GM12801 (cell line): ENCODE results near the gene ERN1.

Source experiments
- CTCF ChIP-seq: IDR thresholded peaks from one replicate; pipeline ENCODE4 v1.5.1; 2011; ENCODE audit warnings: control low read depth; ENCODE audit not compliant: insufficient read length; ENCODE audit errors: extremely low read depth

Gene ERN1

GRCh38 chr17:64055183-64056142 lies 74.5 kb downstream of the ERN1 start:
- no peak for TF ChIP-seq CTCF

GRCh38 chr17:64054304-64054703 lies 75.6 kb downstream of the ERN1 start:
- no peak for TF ChIP-seq CTCF

GRCh38 chr17:64053101-64053500 lies 76.8 kb downstream of the ERN1 start:
- TF ChIP-seq CTCF, result no peak

GRCh38 chr17:64051153-64051552 lies 78.8 kb downstream of the ERN1 start:
- no peak for TF ChIP-seq CTCF

- no peak for TF ChIP-seq CTCF
These were observed 81.1 kb downstream of the ERN1 start for GRCh38 chr17:64048805-64049204.

- no peak for TF ChIP-seq CTCF
These were observed 84.8 kb downstream of the ERN1 start for GRCh38 chr17:64045176-64045575.

GRCh38 chr17:64042700-64043485 lies 87.1 kb downstream of the ERN1 start:
- TF ChIP-seq CTCF, result no peak
